Lower leg skin (tissue), 4 donors: ENCODE measurements around the gene JARID2. TPM values are rescaled to one million over a fixed set of nuclear protein-coding genes. Genes with fewer than 3 reads are reported as not detected.
A peak's percentile ranks its signal among the peaks of the same experiment; 100 is the strongest.

ENCODE experiments used
- DNase-seq, 2 donors: peaks; one replicate each; pipeline ENCODE4 v3.0.0-alpha.2; 2019; ENCODE audit warnings: low spot score in 2 of 2
- H3K4me3 ChIP-seq: fragments of 200-600 bp; sonication (generic); 2 replicates; pipeline ENCODE4 v1.5.1; 2017; ENCODE audit warnings: mild to moderate bottlenecking, low read depth; ENCODE audit not compliant: poor library complexity, severe bottlenecking
- POLR2A ChIP-seq, 2 donors: fragments of 450-650 bp; IDR thresholded peaks; one replicate each; pipeline ENCODE4 v1.6.1; 2016 to 2017; ENCODE audit warnings: antibody characterized with exemption in 2 of 2, mild to moderate bottlenecking in 1 of 2, moderate library complexity in 1 of 2
- WGBS, 2 donors: methylation state at CpG; one replicate each; pipeline ENCODE4 v1.1.5; 2018; 5-methylcytosine and 5-hydroxymethylcytosine counted together
- intact Hi-C: fragments of 100-400 bp; cut with DNase I; formaldehyde crosslinking; loops from one replicate; pipeline ENCODE4 v1.15.0; 2023; ENCODE audit warnings: low total_unique reads
- total RNA-seq, 4 donors: library from RNA; depleted of rRNA; stranded (reverse); fragments of >200 nt; gene quantifications; one replicate each; pipeline ENCODE4 v1.1.0, GENCODE V29; 2016
- TF ChIP-seq, protein P1 (sequence below), 3 donors: fragments of 450-650 bp; IDR thresholded peaks; one replicate each; pipeline ENCODE4 v1.5.1; 2016; ENCODE audit warnings: antibody characterized with exemption in 3 of 3, mild to moderate bottlenecking in 3 of 3, moderate library complexity in 2 of 3

Gene JARID2
- total RNA-seq, 4 donors from 2014 or later, result 17.9 to 24.2 (median 21.6) TPM

DNA sequence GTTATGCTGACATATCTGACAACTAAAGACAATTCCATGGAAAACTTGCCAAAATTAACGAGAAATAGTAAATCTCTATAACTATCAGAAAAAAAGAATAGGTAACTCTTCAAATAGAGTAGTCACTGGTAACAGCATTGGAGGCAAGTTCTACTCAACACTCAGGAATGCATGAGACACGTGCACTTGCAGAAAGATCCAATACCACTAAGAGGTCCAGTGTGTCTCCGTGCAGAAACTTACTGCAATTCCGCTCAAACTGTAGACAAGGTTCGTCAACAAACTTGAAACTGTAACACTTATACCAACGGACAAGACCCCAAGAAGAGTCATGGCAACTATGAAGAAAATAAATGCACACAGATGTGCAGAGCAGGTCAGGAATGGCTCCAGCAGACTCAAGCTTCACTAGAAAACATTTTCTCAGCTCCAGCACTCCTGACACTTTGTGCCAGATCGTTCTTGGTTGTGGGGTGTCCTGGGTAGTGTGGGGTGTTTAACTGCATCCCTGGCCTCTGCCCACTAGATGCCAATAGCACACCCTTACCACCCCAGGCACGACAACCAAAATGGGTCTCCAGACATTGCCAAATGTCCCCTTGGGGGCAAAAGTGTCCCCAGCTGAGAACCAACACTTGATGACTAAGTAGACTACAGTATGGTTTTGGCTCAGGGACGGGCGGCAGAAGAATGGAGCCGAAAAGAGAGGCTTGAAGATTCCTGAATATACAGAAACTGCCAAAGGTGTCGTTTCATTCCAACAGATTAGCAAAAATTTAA is 282.2 kb downstream of the JARID2 start:
- intact Hi-C loops, result no loop called here
- peak in 1 of 2 donors; percentile 64 for DNase-seq
- TF ChIP-seq, protein P1, sequence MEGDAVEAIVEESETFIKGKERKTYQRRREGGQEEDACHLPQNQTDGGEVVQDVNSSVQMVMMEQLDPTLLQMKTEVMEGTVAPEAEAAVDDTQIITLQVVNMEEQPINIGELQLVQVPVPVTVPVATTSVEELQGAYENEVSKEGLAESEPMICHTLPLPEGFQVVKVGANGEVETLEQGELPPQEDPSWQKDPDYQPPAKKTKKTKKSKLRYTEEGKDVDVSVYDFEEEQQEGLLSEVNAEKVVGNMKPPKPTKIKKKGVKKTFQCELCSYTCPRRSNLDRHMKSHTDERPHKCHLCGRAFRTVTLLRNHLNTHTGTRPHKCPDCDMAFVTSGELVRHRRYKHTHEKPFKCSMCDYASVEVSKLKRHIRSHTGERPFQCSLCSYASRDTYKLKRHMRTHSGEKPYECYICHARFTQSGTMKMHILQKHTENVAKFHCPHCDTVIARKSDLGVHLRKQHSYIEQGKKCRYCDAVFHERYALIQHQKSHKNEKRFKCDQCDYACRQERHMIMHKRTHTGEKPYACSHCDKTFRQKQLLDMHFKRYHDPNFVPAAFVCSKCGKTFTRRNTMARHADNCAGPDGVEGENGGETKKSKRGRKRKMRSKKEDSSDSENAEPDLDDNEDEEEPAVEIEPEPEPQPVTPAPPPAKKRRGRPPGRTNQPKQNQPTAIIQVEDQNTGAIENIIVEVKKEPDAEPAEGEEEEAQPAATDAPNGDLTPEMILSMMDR (IDR thresholded peaks at IDR 0.05), result no peak
- TF ChIP-seq POLR2A (IDR thresholded peaks at IDR 0.05), result no peak
- no peak overlapping the region for H3K4me3 ChIP-seq
- 88 to 94% methylated on average over 12 of the region's 12 CpGs for WGBS, 2 donors

DNA sequence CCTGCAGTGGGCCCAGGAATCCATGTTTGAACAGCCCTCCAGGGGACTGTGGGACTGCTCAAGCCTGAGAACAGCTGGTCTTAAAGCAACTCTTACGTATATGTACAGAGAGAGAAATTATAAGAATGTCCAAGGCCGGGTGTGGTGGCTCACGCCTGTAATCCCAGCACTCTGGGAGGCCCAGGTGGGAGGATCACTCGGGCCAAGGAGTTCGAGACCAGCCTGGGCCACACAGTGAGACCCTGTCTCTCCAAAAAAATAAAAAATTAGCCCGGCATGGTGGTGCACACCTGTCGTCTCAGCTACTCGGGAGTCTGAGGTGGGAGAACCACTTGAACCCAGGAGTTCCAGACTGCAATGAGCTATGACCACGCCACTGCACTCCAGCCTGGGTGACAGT is 283.0 kb downstream of the JARID2 start:
- DNase-seq, result peak in 1 of 2 donors; percentile 29
- WGBS, 2 donors, result 97% methylated on average over 9 of the region's 9 CpGs
- no peak overlapping the region for H3K4me3 ChIP-seq
- intact Hi-C loops, result no loop called here
- TF ChIP-seq POLR2A (IDR thresholded peaks at IDR 0.05), result no peak
- TF ChIP-seq, protein P1 (IDR thresholded peaks at IDR 0.05), result no peak

DNA sequence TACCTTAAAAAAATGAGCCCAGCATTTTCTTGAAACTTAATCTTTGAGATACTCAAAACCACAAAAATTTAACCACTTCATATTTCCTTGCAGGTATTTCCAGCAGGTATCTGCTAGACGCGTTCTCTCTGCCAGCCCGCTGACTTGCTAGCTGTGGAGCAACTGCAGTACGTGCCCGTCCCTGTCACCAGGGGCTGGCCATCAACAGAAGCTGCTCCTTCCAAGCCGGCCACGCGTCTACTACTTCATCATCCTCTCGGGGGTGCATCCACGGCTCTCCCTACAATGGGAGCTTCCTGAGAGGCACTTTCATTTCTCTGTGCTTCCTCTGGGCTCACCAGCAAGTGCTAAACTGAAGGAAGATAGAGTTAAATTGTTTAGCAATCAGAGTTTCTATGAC is 284.5 kb downstream of the JARID2 start:
- no peak overlapping the region for H3K4me3 ChIP-seq
- WGBS, 2 donors, result 85 to 88% methylated on average over 10 of the region's 10 CpGs
- intact Hi-C loops, result no loop called here
- TF ChIP-seq, protein P1 (IDR thresholded peaks at IDR 0.05), result no peak
- TF ChIP-seq POLR2A (IDR thresholded peaks at IDR 0.05), result no peak
- DNase-seq, result peak in 1 of 2 donors; percentile 78

DNA sequence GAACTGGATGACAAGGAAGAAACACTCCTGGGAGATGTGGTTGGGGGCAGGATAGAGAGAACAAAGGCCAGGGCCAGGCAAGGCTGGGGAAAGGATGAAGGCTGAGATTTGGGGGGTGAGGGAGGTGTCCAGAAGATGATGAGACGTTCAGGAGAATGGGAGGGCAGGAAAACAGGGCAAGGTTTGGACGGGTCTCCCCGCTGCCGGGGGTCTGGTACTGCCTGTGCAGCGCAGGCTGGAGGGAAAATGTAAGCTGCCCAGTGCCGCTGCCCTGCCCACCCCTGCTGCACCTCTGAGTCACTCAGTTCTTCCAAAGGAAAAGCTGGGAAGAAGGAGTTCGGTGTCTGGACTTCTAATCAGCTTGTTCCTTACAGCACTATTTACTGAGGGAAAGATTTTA is 286.1 kb downstream of the JARID2 start:
- TF ChIP-seq POLR2A (IDR thresholded peaks at IDR 0.05), result no peak
- TF ChIP-seq, protein P1 (IDR thresholded peaks at IDR 0.05), result no peak
- intact Hi-C loops, result no loop called here
- H3K4me3 ChIP-seq, result no peak overlapping the region
- DNase-seq, result peak in 1 of 2 donors; percentile 65
- 94 to 96% methylated on average over 7 of the region's 7 CpGs for WGBS, 2 donors

DNA sequence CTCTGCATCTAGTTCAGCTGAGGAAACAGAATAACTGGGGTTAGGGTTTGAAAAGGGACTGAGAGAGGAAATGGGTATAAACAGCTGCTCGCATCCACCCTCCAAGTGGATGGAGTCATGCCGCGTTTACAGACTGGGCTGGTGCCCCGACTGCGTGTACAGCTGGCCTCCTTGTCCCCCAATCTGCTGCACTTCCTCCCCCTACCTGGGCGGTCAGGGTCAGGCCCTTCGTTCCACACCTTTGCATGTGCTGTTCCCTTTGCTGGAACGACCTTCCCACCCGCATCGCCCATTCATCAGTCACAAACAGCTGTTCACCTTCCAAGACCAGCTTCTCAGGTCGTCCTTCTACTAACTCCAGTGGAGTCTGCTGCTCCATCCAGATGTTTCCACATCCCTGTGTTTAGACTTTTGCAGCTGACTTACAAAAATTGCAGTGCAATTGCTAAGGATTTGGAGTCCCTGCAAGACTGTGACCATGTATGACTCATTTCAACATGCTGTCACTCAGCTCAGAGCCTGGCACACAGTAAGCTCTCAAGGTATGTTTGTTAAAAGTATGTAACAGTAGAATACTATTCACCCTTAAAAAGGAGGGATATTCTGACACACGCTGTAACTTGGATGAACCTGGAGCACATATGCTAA is 287.6 kb downstream of the JARID2 start:
- TF ChIP-seq, protein P1 (IDR thresholded peaks at IDR 0.05), result no peak
- TF ChIP-seq POLR2A (IDR thresholded peaks at IDR 0.05), result no peak
- 91 to 95% methylated on average over 12 of the region's 12 CpGs for WGBS, 2 donors
- peak in 1 of 2 donors; percentile 49 for DNase-seq
- intact Hi-C loops, result no loop called here
- H3K4me3 ChIP-seq, result no peak overlapping the region
